Erythroblast (primary cell): Measurements from ENCODE around the gene FIGN.

Experiments used
- DNase-seq, 2 experiments: peaks; one replicate each; lab custom pipeline; 2025; lab: John Stamatoyannopoulos, UW
- GATA1 ChIP-seq: IDR thresholded peaks from 2 replicates; pipeline ENCODE4 v1.6.1; 2011; ENCODE audit warnings: low read depth, mild to moderate bottlenecking, control low read depth, low read length, moderate library complexity
- POLR2A ChIP-seq: IDR thresholded peaks from 2 replicates; pipeline ENCODE4 v1.6.1; 2011; ENCODE audit warnings: mild to moderate bottlenecking, low read length

FIGN gene, protein sequence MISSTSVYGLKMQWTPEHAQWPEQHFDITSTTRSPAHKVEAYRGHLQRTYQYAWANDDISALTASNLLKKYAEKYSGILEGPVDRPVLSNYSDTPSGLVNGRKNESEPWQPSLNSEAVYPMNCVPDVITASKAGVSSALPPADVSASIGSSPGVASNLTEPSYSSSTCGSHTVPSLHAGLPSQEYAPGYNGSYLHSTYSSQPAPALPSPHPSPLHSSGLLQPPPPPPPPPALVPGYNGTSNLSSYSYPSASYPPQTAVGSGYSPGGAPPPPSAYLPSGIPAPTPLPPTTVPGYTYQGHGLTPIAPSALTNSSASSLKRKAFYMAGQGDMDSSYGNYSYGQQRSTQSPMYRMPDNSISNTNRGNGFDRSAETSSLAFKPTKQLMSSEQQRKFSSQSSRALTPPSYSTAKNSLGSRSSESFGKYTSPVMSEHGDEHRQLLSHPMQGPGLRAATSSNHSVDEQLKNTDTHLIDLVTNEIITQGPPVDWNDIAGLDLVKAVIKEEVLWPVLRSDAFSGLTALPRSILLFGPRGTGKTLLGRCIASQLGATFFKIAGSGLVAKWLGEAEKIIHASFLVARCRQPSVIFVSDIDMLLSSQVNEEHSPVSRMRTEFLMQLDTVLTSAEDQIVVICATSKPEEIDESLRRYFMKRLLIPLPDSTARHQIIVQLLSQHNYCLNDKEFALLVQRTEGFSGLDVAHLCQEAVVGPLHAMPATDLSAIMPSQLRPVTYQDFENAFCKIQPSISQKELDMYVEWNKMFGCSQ

DNA sequence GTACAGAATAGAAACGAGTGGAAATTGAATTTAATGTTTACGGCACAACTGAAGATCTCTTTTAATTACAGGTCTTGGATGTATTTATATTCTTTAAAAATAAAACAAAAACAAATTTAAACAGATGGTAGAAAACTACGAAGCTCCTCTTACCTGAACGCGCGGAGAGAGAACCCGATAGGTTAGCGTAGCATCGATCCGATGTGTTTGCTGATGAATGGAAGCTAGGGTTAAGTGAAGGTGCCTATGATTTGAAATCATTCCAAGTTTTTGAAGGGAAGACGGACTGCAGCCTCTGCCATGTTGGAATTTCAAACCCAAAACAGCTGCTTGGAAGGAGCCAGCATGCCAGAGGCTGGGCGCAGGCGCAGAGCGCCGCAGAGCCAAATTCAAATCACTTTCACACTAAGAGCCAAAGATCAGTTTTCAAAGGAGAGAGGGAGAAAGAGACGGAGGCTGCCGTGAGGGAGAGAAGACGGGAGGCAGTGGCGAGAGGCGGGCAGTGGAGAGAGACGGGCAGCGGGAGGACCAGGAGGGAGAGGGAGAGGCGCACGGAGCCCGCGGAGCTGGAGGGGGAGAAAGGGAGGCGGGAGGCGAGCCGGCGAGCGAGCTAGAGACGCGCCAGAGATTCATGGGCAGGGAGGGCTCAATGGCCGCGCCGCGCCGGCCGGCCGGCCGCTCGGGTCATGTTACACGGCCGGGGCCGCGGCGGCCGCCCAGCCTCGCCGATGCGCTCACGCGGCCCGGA is at the start of gene FIGN:
Gene FIGN, minus strand, starts transcription at position 324 of the 748 bp plus-strand sequence. CDS start 1,081 bp downstream, outside the sequence.
- no peak for DNase-seq
- no peak for TF ChIP-seq GATA1
- TF ChIP-seq POLR2A, result no peak

- DNase-seq, result no peak
- TF ChIP-seq GATA1 (no peak), POLR2A (no peak)
Measured at GRCh38 chr2:163785162-163785561, 49.4 kb upstream of the FIGN start.

- DNase-seq, result no peak
Measured at GRCh38 chr2:163779970-163780597, 44.3 kb upstream of the FIGN start.

GRCh38 chr2:163778045-163778781 is 42.4 kb upstream of the FIGN start:
- no peak for DNase-seq
- TF ChIP-seq POLR2A, result no peak
- no peak for TF ChIP-seq GATA1

More at GRCh38 chr2:163779970-163780597, 44.3 kb upstream of the FIGN start:
- no peak for TF ChIP-seq GATA1

DNA sequence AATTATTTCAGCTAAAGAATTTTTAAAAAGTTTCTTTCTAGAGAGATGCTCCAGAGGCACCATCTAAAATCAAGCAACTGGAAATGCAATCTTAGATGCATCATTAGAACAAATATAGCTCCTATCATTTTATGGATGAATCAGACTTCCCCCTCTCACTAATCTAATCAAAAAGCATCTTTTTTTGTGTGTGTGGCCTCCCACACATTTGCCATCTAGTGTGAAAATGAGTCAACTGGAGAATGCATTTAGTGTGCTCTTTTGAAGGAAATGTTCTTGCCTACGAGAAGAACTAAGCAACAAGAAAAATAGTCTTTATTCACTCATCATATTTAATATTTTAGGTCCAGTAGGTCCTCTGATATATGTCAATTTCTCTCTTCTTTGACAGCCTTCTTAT is 39.5 kb upstream of the FIGN start:
- no peak for DNase-seq
- TF ChIP-seq GATA1 (no peak), POLR2A (no peak)

DNA sequence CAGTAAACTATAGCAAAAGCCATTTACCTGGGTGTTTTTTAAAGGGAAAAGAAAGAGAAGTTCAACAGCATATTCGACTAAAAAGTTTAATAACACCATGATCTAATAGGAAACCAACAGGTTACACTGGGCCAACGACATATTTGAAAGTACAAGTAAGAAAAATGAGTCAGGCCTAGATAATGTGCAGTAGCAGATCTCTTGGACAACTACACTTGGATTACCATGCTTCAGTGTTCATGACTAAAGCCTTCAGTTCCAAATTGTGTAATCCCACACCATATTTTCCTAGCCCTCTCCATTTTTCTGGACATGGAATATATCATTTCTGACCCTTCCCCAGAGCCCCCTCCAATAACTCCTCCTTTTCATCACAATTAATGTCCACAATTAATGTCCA is 39.1 kb upstream of the FIGN start:
- DNase-seq, result no peak
- TF ChIP-seq GATA1 (no peak), POLR2A (no peak)

- TF ChIP-seq POLR2A (no peak), GATA1 (no peak)
- no peak for DNase-seq
Measured at GRCh38 chr2:163773276-163773675, 37.5 kb upstream of the FIGN start.

DNA sequence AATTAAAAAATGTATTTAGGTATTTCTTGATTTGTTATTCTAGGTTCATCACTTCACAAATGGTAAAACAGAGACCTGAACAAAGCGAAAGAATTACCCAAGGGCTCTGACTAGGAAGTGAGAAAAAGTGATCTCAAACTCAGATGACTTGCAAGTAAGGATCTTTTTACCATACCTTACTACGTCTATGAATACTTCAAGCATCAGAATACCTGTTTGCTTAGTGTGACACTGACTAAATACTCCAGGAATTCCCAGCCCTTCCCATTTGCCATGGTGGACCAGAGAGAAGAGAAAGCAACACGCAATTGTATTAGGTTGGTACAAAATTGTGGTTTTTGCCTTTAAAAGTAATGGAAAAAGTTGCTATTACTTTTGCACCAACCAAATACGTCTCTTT is 35.8 kb upstream of the FIGN start:
- DNase-seq, result no peak
- TF ChIP-seq GATA1 (no peak), POLR2A (no peak)

DNA sequence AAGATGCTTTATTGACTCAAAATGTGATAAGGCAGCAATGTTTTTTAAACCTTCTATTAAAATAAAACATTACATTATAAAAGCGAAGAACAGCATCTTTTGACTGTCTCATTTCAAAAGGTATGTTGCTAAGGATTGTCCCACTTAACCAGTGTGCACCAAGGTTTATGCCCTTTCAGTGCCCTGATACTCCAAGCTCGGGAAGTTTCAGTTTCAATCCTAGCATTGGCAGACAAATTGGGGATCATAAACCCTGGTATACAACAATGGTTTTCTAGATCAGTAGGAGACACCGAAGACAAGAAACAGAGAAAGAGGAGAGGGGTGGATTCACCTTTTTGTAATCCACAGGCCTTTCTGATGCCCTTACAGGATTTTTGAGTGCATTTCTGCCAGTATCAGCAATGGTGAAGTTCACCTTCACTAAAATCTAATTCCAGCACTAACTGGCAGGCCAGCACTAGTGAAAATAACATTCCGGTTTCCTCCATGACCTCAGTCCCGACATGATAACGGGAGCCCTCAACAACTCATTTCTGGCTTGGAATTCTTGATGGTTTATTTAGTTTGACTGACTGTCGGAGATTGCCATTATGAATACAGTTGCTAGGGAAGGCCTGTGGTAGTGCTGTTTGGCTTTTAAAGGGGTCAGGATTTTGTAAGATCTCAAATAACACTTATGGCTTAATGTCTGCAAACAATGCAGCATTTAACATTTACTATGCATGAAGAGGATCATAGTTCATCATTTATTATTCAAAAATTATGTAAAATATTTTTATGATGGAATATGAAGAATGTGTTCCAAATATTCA is 33.3 kb upstream of the FIGN start:
- no peak for DNase-seq
- TF ChIP-seq GATA1 (no peak), POLR2A (no peak)

DNA sequence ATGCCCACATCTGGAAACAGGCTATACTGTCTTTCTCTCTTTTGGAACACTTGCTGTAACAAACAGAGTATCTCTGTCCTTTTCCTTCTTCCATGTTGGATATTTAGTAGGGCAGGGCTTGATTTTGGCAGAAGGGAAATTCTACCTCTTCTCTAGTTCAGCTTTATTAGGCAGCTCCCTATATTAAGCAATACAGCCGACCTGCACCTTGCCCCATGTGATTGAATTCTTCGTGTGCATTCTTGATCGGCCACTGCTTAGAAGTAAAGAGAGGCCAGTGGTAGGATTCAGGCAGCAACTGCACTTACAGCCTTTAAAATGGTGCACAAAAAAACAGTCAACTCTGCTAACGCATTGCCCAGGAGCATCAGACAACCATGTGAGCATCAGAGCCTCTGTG is 31.3 kb upstream of the FIGN start:
- no peak for TF ChIP-seq GATA1
- TF ChIP-seq POLR2A, result no peak
- DNase-seq, result no peak

DNA sequence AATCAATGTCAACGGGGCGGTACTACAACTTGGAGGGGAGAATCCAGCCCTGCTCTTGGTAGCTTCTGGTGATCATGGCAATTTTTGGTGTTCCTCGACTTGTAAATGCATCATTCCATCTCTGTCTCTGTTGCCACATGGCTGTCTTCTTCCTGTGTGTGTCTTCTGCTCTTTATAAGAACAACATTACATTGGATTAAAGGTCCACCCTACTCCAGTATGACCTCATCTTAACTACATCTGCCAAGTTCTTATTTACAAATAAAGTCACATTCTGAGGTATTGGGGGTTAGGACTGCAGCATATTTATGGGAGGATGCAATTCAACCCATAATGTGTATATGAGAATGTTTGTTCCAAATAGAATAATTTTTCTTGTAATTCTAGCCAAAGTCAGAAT is 28.8 kb upstream of the FIGN start:
- DNase-seq, result no peak
- TF ChIP-seq POLR2A (no peak), GATA1 (no peak)

DNA sequence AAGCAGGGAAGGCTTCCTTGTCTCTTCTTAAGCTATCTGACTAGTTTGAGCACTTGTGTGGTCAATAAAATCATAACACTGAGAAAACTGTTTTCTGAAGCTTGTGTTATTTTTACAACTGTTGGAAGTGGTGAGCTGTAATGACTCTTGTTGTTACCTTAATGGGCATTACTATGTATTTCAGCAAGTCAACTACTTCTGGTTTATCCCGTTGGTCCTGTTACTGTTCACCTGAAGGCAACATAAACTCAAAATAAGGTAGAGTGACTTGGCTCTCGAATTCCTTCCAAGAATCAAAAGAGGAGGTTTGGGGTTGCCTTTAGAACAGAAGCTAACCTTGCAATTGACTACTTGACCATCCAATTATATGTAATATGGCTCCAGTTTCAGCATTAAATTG is 23.2 kb upstream of the FIGN start:
- TF ChIP-seq GATA1 (no peak), POLR2A (no peak)

GRCh38 chr2:163757814-163758213 is 22.0 kb upstream of the FIGN start:
- no peak for DNase-seq
- TF ChIP-seq POLR2A, result no peak

More for the DNA sequence above, 23.2 kb upstream of the FIGN start:
- DNase-seq, result no peak
